Keratinocyte (primary cell): Measurements from ENCODE around the gene TSPAN16. TPM values are rescaled to one million over a fixed set of nuclear protein-coding genes. Genes with fewer than 3 reads are reported as not detected.

Experiments
- DNase-seq: peaks from one replicate; pipeline ENCODE4 v3.0.0-alpha.2; 2011; ENCODE audit warnings: low read depth, missing footprints, low spot score
- FAIRE-seq: peaks from 2 replicates; lab custom pipeline; 2011; peaks lifted over from hg19 to GRCh38; lab: Jason Lieb, UNC
- H2AFZ ChIP-seq: 2 replicates; pipeline ENCODE4 v1.6.0; 2012; ENCODE audit warnings: low read length, control low read depth, inconsistent platforms; ENCODE audit not compliant: control insufficient read depth
- H3K27ac ChIP-seq: 2 replicates; pipeline ENCODE4 v1.5.1; 2011; ENCODE audit warnings: low read length; ENCODE audit not compliant: control insufficient read depth, insufficient read depth
- H3K27me3 ChIP-seq: 3 replicates; pipeline ENCODE4 v1.6.0; 2011; ENCODE audit warnings: low read length; ENCODE audit not compliant: control insufficient read depth, insufficient read depth; ENCODE audit errors: extremely low read depth
- H3K36me3 ChIP-seq, 2 experiments: 2 replicates in 1 of 2; 3 replicates in 1 of 2; pipeline ENCODE4 v1.5.1; 2011; ENCODE audit warnings: low read length in 2 of 2, mild to moderate bottlenecking in 1 of 2; ENCODE audit not compliant: control insufficient read depth in 2 of 2, insufficient read depth in 2 of 2; ENCODE audit errors: extremely low read depth in 1 of 2
- H3K4me1 ChIP-seq: 3 replicates; pipeline ENCODE4 v1.5.1; 2011; ENCODE audit warnings: low read length; ENCODE audit not compliant: control insufficient read depth, insufficient read depth; ENCODE audit errors: extremely low read depth
- H3K4me2 ChIP-seq: 3 replicates; pipeline ENCODE4 v1.6.0; 2011; ENCODE audit warnings: low read depth, low read length; ENCODE audit not compliant: control insufficient read depth, insufficient read depth; ENCODE audit errors: extremely low read depth
- H3K4me3 ChIP-seq, 3 experiments: fragments of 200-600 bp in 1 of 3; sonication (generic) in 1 of 3; 2 replicates in 2 of 3; 3 replicates in 1 of 3; pipeline ENCODE4 v1.5.1; 2011 to 2016; ENCODE audit warnings: low read length in 3 of 3, mild to moderate bottlenecking in 3 of 3, control low read depth in 2 of 3, inconsistent platforms in 1 of 3, low read depth in 1 of 3, mixed read lengths in 1 of 3, mixed run types in 1 of 3, moderate library complexity in 1 of 3; ENCODE audit not compliant: control insufficient read depth in 2 of 3, insufficient read depth in 2 of 3; ENCODE audit errors: extremely low read depth in 1 of 3
- H3K79me2 ChIP-seq: 2 replicates; pipeline ENCODE4 v1.6.0; 2012; ENCODE audit warnings: low read length; ENCODE audit not compliant: control insufficient read depth, insufficient read depth
- H3K9ac ChIP-seq: 3 replicates; pipeline ENCODE4 v1.6.0; 2011; ENCODE audit warnings: low read length; ENCODE audit not compliant: control insufficient read depth, insufficient read depth; ENCODE audit errors: extremely low read depth
- H3K9me1 ChIP-seq: 3 replicates; pipeline ENCODE4 v1.6.0; 2011; ENCODE audit warnings: low read length; ENCODE audit not compliant: control insufficient read depth, insufficient read depth; ENCODE audit errors: extremely low read depth
- H3K9me3 ChIP-seq: 2 replicates; pipeline ENCODE4 v1.5.1; 2012; ENCODE audit warnings: low read depth, low read length; ENCODE audit not compliant: control insufficient read depth
- H4K20me1 ChIP-seq: 3 replicates; pipeline ENCODE4 v1.6.0; 2011; ENCODE audit warnings: low read length; ENCODE audit not compliant: control insufficient read depth, insufficient read depth; ENCODE audit errors: extremely low read depth
- CTCF ChIP-seq, 3 experiments: IDR thresholded peaks in 1 of 3; conservative IDR thresholded peaks in 1 of 3; optimal IDR thresholded peaks in 1 of 3; 2 replicates in 2 of 3; 3 replicates in 1 of 3; pipeline versions ENCODE3 to v1.5.1; 2011; ENCODE audit warnings: low read length in 3 of 3, mild to moderate bottlenecking in 3 of 3, moderate library complexity in 2 of 3, control low read depth in 1 of 3, inconsistent platforms in 1 of 3; ENCODE audit not compliant: insufficient read depth in 2 of 3; ENCODE audit errors: extremely low read depth in 1 of 3
- EZH2 ChIP-seq: IDR thresholded peaks from one replicate; pipeline ENCODE4 v1.6.1; 2012; ENCODE audit warnings: inconsistent platforms, mild to moderate bottlenecking, low read length, moderate library complexity
- dilution Hi-C: fragments of 300-500 bp; cut with MboI; formaldehyde crosslinking; loops from one replicate; pipeline ENCODE4 v1.7.0; 2020; ENCODE audit warnings: low sequenced_read_pairs; ENCODE audit not compliant: extremely low pct_ligation_motif_present
- polyA plus RNA-seq, 5 experiments: library from polyadenylated mRNA; depleted of rRNA in 3 of 5; stranded (reverse) in 3 of 5; stranded (forward) in 1 of 5; unstranded in 1 of 5; fragments of >200 nt; gene quantifications; 1 replicate in 1 of 5; 2 replicates in 3 of 5; 3 replicates in 1 of 5; pipeline versions ENCODE4 v1.2.1 to v1.2.3, GENCODE V29; 2011 to 2012; ENCODE audit warnings: missing spikeins in 2 of 5, low read depth in 1 of 5, low replicate concordance in 1 of 5

Gene TSPAN16
- polyA plus RNA-seq, 1 donor (not counting 4 experiments of a cell fraction or from before 2014, with no cell fraction given): not detected

GRCh38 chr19:11342429-11342828 lies 46.5 kb downstream of the TSPAN16 start:
- FAIRE-seq (no peak), DNase-seq (no peak)
- no peaks in the 10 kb centered on the region for H3K9me3 ChIP-seq
- H3K27ac ChIP-seq: no peak overlapping the region
- no peaks in the 10 kb centered on the region for H4K20me1 ChIP-seq
- no peaks in the 10 kb centered on the region for H3K27me3 ChIP-seq
- peaks cover 4% of the 10 kb centered on the region for H3K9me1 ChIP-seq
- H3K4me1 ChIP-seq: peaks cover 32% of the 10 kb centered on the region
- H2AFZ ChIP-seq: no peak overlapping the region
- no peak overlapping the region for H3K4me2 ChIP-seq
- dilution Hi-C loops: no loop called here
- TF ChIP-seq CTCF (optimal IDR thresholded peaks at IDR 0.05 in 1 of 3, IDR thresholded peaks at IDR 0.05 in 1 of 3, conservative IDR thresholded peaks at IDR 0.05 in 1 of 3; ENCODE audit: extremely low read depth in 1 of 3, insufficient read depth in 2 of 3, low read length in 3 of 3) (no peak), EZH2 (no peak)
- no peak overlapping the region for H3K9ac ChIP-seq
- peaks cover 11% of the 10 kb centered on the region for H3K79me2 ChIP-seq
- peaks cover 7 to 8% of the 10 kb centered on the region in 2 experiments for H3K36me3 ChIP-seq
- H3K4me3 ChIP-seq: no peak overlapping the region

- Histone ChIP-seq H3K79me2 (no peaks in the 10 kb centered on the region), H3K4me3 (peak overlapping the region; percentile 66 to 91 (median 84)), H3K27me3 (no peaks in the 10 kb centered on the region), H4K20me1 (no peaks in the 10 kb centered on the region), H3K9me1 (peaks cover 4% of the 10 kb centered on the region), H3K4me1 (peaks cover 23% of the 10 kb centered on the region), H3K4me2 (peak overlapping the region; percentile 60), H3K27ac (peak overlapping the region; percentile 95), H3K9ac (peak overlapping the region; percentile 93), H3K9me3 (no peaks in the 10 kb centered on the region), H3K36me3 (peaks cover 4 to 8% of the 10 kb centered on the region in 2 experiments), H2AFZ (peak overlapping the region; percentile 26)
- DNase-seq: no peak
- dilution Hi-C loops: no loop called here
- TF ChIP-seq CTCF (optimal IDR thresholded peaks at IDR 0.05 in 1 of 3, IDR thresholded peaks at IDR 0.05 in 1 of 3, conservative IDR thresholded peaks at IDR 0.05 in 1 of 3; ENCODE audit: extremely low read depth in 1 of 3, insufficient read depth in 2 of 3, low read length in 3 of 3): no peak
- TF ChIP-seq EZH2: no peak
- no peak for FAIRE-seq
Measured at GRCh38 chr19:11345122-11345803, 49.3 kb downstream of the TSPAN16 start.
